GM19240 (cell line): ENCODE results near the gene SYT3.

Source experiments
- DNase-seq: peaks from one replicate; pipeline ENCODE4 v3.0.0; 2011; ENCODE audit warnings: low spot score; ENCODE audit not compliant: insufficient read length

SYT3 gene

GRCh38 chr19:50661766-50662650 is 22.3 kb upstream of the SYT3 start:
- no peak for DNase-seq

- DNase-seq, result no peak
These were observed 21.3 kb upstream of the SYT3 start for GRCh38 chr19:50661023-50661422.

GRCh38 chr19:50660088-50660366 is 20.3 kb upstream of the SYT3 start:
- no peak for DNase-seq

GRCh38 chr19:50659318-50660087 is 19.8 kb upstream of the SYT3 start:
- DNase-seq, result no peak

DNA sequence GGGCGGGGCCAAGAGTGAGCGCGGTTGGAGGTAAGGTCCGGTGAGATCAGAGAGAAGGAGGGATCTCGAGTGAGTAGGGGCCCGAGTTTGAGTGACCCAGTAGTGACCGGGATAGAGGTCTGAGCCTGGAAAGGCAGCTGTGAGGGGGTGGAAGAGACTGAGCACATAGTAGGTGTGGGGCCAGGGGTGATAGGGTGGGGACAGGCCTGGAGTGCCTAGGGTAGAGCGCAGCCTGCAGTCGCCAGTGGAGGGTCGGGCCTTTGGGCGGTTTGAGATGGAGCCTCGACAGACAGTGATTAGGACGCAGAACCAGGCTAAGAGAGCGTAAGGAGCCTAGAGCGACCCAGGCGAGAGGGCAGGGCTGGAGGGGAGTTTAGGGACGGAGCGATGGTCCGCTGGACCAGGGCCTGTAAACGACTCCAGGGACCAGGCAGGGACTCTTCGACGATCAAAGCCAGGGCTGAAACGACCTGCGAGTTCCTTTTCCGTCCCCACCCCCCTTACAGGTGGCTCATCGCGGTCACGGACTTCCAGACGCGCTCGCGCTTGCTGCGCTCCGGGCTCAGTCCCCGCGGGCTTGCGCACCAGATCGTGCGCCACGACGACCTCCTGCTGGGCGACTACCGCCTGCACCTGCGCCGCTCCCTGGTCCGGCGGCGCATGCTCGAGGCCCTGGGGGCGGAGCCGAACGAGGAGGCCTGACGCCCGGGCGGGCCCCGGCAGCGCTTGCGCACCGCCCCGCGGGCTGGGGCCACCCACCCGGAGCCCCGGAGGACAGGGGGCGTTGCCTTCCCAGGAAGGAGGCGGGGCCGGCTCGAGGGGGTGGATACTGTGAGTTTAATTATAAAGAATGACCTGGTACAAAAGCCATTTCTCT is 19.0 kb upstream of the SYT3 start:
- no peak for DNase-seq

DNA sequence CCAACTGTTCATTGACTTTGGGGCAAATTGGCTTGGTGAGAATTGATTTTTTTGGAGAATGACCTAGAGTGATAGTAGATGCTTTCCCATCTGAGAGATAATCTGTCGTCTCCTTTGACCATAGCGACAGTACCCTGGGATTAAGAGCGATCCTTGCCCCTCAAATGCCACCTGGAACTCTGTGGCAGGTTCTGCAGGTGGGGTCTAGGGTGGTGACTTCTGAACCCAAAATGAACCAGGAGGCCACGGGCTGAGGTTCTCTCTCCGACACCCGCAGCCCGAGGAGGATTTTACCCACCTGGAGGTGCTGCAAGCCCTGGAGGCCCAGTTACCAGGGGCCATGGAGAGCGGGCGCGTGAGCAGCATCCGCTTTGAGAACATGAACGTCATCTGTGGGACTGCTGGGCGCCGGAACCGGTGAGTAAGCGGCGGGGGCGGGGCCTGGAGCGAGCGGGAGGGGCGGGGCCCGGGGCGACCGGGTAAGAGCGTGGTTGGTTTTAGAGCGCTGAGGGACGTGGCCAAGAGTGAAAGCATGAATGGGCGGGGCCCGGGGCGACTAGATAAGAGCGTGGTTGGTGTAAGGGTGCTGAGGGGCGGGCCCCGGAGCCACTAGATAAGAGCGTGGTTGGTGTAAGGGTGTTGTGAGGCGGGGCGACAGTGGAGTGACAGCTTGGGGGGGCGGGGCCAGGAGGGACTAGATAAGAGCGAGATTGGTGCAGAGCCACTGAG is 18.2 kb upstream of the SYT3 start:
- DNase-seq, result no peak

GRCh38 chr19:50657222-50657669 is 17.6 kb upstream of the SYT3 start:
- DNase-seq, result no peak

DNA sequence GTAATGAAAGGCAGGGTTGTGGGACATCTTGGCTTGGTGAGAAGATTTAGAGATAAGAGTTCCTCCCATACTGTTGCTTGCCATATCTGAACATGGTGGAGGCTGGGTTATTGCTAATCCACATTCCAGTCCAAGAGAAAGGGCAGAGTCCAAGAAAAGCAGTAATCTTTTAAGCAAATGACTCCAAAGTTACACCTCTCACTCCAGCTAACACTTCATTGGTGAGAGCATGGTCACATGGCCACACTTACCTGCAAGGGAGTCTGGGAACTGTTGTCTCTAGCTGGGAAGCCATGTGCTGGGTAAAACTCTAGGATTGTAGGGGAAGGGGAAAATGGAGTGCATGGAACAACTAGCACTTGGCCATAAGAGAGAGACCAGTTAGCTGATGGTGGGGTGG is 15.2 kb upstream of the SYT3 start:
- no peak for DNase-seq

GRCh38 chr19:50652722-50653121 is 13.0 kb upstream of the SYT3 start:
- DNase-seq, result no peak

DNA sequence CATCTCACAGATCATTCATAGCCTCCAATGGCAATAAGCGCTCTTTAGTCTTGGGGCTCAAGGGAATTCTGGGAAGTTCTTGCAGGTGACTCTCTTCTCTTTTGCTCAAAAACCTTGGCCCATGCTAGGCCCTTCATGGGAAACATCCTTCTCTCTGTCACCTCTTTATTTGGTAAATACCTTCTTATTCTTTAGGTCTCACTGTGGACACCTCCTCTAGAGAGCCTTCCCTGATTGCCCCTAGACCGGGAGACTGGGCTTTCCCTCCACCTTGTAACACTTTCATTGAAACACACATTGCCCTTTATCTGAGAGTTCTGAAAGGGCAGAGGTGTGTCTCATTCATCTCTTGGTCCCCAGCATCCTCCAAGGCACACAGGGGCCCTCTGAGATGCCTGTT is 11.5 kb upstream of the SYT3 start:
- no peak for DNase-seq

DNA sequence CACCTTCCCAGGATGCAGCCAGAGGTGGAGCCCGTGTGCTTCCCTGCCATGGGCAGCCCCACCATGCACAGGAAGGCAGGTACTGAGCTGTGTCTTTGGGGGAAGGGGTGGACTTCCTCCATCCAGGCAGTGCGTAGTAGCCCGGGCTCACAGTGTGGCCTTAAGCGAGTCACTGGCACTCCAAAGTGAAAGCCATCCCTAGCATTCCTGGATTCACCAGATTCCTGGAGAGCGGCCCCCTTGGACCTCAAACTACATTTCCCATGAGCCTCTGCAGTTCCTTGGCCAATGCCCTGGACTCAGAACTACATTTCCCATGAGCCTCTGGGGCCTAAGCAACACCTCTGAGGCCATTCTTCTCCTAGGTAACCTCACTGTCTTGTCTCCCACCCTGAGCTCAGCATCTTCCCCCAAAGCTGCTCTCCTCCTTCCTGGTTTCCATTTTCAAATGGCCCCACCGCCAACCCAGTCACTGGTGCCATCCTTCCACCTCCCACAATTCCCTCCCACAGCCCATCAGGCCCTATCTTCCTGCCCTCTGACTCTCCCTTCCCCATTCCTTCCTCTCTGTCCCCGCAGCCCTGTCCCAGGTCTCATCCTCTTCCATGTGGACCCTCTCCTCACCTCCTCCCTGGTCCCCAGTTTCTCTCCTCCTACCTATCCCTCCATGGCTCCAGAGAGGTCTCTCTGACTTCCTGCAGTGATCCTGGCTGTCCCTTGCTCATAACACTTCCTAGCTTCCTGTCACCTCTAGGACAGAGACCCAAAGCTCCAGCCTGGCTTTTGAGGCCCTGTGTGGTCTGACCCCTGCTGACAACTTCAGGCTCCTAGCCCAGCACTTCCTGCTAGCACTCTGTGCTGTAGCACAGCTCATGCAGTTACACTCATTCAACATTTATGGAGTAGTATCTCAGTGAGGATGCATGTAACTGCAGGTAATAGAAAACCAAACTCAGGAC is 10.0 kb upstream of the SYT3 start, which contains the start of gene C19orf81:
Gene C19orf81, plus strand, starts transcription at position 13 of the 959 bp plus-strand sequence. Its CDS starts 0 bp downstream, at position 13.
- no peak for DNase-seq

- DNase-seq, result no peak
These were observed 9.0 kb upstream of the SYT3 start for GRCh38 chr19:50648659-50649058.

GRCh38 chr19:50647879-50648615 is 8.4 kb upstream of the SYT3 start:
- no peak for DNase-seq

GRCh38 chr19:50646074-50646807 is 6.6 kb upstream of the SYT3 start:
- no peak for DNase-seq

DNA sequence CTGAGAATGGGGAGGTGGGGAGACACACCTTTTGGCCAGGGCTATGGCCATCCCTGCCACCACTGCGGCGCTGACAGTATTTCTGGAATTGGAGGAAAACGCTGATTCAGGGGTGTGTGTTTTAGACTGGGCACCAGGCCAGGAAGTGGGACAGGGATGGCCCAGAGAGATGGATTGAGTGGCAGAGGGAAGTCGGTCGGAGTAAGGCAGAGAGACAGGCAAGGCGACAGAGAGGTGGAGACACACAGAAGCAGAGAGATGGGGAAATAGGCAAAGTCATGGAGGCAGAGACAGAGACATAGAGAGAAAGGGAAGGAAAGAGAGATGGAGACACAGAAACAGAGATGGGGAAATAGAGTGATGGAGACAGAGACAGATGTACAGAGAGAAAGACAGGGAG is 5.4 kb upstream of the SYT3 start:
- DNase-seq, result no peak

DNA sequence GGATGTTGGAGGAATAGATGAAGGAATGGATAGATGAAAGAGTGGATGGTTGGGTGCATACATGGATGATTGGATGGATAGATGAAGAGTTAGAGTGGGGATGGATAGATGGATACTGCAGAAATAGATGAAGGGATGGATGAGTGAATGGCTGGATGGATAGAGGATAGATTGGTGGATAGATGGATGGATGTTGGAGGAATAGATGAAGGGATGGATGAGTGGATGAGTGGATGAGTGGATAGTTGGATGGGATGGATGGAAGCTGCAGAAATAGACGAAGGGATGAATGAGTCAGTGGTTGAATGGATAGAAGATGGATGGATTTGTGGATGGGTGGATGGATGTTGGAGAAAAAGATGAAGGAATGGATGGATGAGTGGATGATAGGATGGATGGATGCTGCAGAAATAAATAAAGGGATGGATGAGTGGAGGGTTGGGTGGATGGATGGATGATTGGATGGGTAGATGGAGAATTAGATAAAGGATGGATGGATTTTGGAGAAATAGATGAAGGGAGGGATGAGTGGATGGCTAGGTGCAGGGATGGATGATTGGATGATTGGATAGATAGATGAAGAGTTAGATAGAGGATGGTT is 4.7 kb upstream of the SYT3 start:
- no peak for DNase-seq

GRCh38 chr19:50640368-50640767 is 687 bp upstream of the SYT3 start:
- no peak for DNase-seq

DNA sequence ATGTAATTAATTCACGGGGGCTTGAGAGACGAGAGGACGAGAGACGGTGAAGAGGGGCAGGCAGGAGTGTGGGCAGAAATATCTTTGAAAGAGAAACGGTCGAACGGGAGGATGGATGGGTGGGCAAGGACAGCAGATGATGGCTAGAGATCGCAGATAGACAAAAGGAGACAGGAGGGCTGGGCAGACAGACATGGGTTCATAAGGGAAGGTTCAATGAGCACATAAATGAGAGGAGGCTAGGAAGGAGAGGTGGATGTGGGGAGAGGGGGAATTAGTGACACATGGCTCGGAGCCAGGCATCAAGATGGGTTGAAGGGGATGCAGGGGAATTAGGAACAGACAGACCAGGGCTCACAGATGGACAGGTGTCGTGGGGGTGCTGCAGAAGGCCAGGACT is 1.1 kb downstream of the SYT3 start:
- no peak for DNase-seq
